IPS-18a (cell line): Measurements from ENCODE around the gene RABGGTB.
A peak's percentile ranks its signal among the peaks of the same experiment; 100 is the strongest.
"Not testable (repeated sequence)": the region's sequence is repeated elsewhere in the genome, so short reads cannot be mapped to it uniquely, and the experiment has no call there.

Experiments used
- H3K27ac ChIP-seq: one replicate; pipeline ENCODE4 v1.5.1; 2013; ENCODE audit warnings: low read length
- H3K27me3 ChIP-seq: one replicate; pipeline ENCODE4 v1.6.1; 2013; ENCODE audit warnings: mild to moderate bottlenecking, low read length; ENCODE audit not compliant: control insufficient read depth, insufficient read depth
- H3K36me3 ChIP-seq: one replicate; pipeline ENCODE4 v1.6.1; 2013; ENCODE audit warnings: low read depth, low read length; ENCODE audit not compliant: control insufficient read depth
- H3K4me1 ChIP-seq: one replicate; pipeline ENCODE4 v1.6.1; 2013; ENCODE audit warnings: low read depth, low read length; ENCODE audit not compliant: control insufficient read depth
- H3K4me3 ChIP-seq: one replicate; pipeline ENCODE4 v1.5.1; 2013; ENCODE audit warnings: low read length
- H3K9ac ChIP-seq: one replicate; pipeline ENCODE4 v1.6.1; 2013; ENCODE audit warnings: mild to moderate bottlenecking, low read length, moderate library complexity
- H3K9me3 ChIP-seq: one replicate; pipeline ENCODE4 v1.6.1; 2013; ENCODE audit warnings: low read depth, low read length; ENCODE audit not compliant: control insufficient read depth

RABGGTB gene

DNA sequence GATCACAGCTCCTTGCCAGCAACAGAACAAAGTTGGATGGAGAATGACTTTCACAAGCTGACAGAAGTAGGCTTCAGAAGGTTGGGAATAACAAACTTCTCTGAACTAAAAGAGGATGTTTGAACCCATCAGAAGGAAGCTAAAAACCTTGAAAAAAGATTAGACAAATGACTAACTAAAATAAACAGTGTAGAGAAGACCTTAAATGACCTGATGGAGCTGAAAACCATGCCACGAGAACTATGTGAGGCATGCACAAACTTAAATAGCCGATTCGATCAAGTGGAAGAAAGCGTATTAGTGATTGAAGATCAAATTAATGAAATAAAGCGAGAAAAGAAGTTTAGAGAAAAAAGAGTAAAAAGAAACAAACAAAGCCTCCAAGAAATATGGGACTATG is 7.4 kb upstream of the RABGGTB start:
- H3K27ac ChIP-seq: not testable (repeated sequence)

GRCh38 chr1:75780183-75780582 is 5.9 kb upstream of the RABGGTB start:
- not testable (repeated sequence) for H3K27me3 ChIP-seq, H3K4me3 ChIP-seq, H3K4me1 ChIP-seq, H3K36me3 ChIP-seq, H3K9ac ChIP-seq, H3K27ac ChIP-seq, H3K9me3 ChIP-seq

More for the DNA sequence above, 7.4 kb upstream of the RABGGTB start:
- not testable (repeated sequence) for H3K36me3 ChIP-seq, H3K9me3 ChIP-seq, H3K4me1 ChIP-seq, H3K9ac ChIP-seq, H3K4me3 ChIP-seq, H3K27me3 ChIP-seq

GRCh38 chr1:75783920-75784319 is 2.1 kb upstream of the RABGGTB start:
- H3K36me3 ChIP-seq: peaks cover 18% of the 10 kb centered on the region
- not testable (repeated sequence) for H3K4me1 ChIP-seq, H3K4me3 ChIP-seq, H3K9ac ChIP-seq, H3K9me3 ChIP-seq, H3K27me3 ChIP-seq, H3K27ac ChIP-seq

GRCh38 chr1:75785320-75785982 is 605 bp upstream of the RABGGTB start:
- Histone ChIP-seq H3K4me3 (peak overlapping the region; percentile 98), H3K9me3 (no peaks in the 10 kb centered on the region), H3K9ac (peak overlapping the region; percentile 92), H3K36me3 (peaks cover 34% of the 10 kb centered on the region), H3K4me1 (peaks cover 5% of the 10 kb centered on the region), H3K27me3 (no peaks in the 10 kb centered on the region), H3K27ac (peak overlapping the region; percentile 84)

- Histone ChIP-seq H3K9ac (peak overlapping the region; percentile 92), H3K36me3 (peaks cover 49% of the 10 kb centered on the region), H3K27ac (peak overlapping the region; percentile 15), H3K4me3 (peak overlapping the region; percentile 98), H3K9me3 (no peaks in the 10 kb centered on the region), H3K4me1 (peaks cover 5% of the 10 kb centered on the region), H3K27me3 (no peaks in the 10 kb centered on the region)
Observed at GRCh38 chr1:75786901-75787493, 941 bp downstream of the RABGGTB start.

DNA sequence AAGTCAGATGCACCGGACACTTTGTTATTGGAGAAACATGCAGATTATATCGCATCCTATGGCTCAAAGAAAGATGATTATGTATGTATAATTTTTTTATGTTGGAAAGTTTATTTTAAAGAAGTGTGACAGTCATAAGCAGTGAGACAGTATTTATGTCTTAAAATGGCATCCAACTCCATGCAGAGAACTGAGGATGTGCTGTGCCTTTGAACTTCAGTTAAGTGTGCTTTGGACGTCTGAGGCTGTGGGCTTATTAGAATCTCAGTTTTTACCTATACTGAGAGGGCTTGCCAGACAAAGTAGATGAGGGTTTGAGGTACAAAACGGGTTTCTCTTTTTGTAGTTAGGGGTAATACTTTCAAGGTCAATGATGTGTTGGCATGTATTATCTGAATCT is 1.5 kb downstream of the RABGGTB start:
- peak overlapping the region; percentile 15 for H3K27ac ChIP-seq
- H3K4me1 ChIP-seq: peaks cover 5% of the 10 kb centered on the region
- peak overlapping the region; percentile 98 for H3K4me3 ChIP-seq

GRCh38 chr1:75789988-75790387 is 3.9 kb downstream of the RABGGTB start:
- Histone ChIP-seq H3K4me1 (peaks cover 5% of the 10 kb centered on the region), H3K27ac (peak overlapping the region; percentile 19), H3K27me3 (no peaks in the 10 kb centered on the region), H3K9me3 (no peaks in the 10 kb centered on the region), H3K4me3 (peak overlapping the region; percentile 98), H3K36me3 (peaks cover 79% of the 10 kb centered on the region), H3K9ac (peak overlapping the region; percentile 92)

More for the DNA sequence above, 1.5 kb downstream of the RABGGTB start:
- Histone ChIP-seq H3K36me3 (peaks cover 54% of the 10 kb centered on the region), H3K9ac (peak overlapping the region; percentile 92), H3K9me3 (no peaks in the 10 kb centered on the region), H3K27me3 (no peaks in the 10 kb centered on the region)

- H3K36me3 ChIP-seq: peaks cover 89% of the 10 kb centered on the region
- H3K4me1 ChIP-seq: peaks cover 5% of the 10 kb centered on the region
- H3K9me3 ChIP-seq: no peaks in the 10 kb centered on the region
- peak overlapping the region; percentile 98 for H3K4me3 ChIP-seq
- no peaks in the 10 kb centered on the region for H3K27me3 ChIP-seq
- no peak overlapping the region for H3K9ac ChIP-seq
- no peak overlapping the region for H3K27ac ChIP-seq
Observed at GRCh38 chr1:75791022-75791421, 5.0 kb downstream of the RABGGTB start.

DNA sequence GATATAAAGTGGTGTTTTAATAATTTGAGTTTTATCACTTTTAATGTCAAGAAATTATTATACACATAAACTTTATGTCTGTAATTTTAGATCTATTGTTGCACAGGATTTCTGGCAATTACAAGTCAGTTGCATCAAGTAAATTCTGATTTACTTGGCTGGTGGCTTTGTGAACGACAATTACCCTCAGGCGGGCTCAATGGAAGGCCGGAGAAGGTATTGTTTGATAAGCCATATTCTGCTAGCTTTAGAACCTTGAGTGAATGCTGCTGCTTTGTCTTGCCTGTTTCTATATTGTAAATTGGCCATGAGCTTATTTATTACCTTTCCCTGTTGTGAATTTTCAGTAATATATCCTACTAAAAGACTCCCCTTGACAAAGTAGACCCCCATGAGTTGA is 6.0 kb downstream of the RABGGTB start:
- Histone ChIP-seq H3K4me3 (no peak overlapping the region), H3K36me3 (peaks cover 94% of the 10 kb centered on the region), H3K9ac (no peak overlapping the region), H3K27me3 (no peaks in the 10 kb centered on the region), H3K4me1 (peaks cover 5% of the 10 kb centered on the region), H3K9me3 (no peaks in the 10 kb centered on the region), H3K27ac (no peak overlapping the region)

- Histone ChIP-seq H3K36me3 (peaks cover 71% of the 10 kb centered on the region), H3K9me3 (no peaks in the 10 kb centered on the region), H3K27ac (no peak overlapping the region), H3K4me3 (no peak overlapping the region), H3K27me3 (no peaks in the 10 kb centered on the region), H3K9ac (no peak overlapping the region), H3K4me1 (peaks cover 5% of the 10 kb centered on the region)
Observed at GRCh38 chr1:75794382-75794781, 8.3 kb downstream of the RABGGTB start.

- no peaks in the 10 kb centered on the region for H3K9me3 ChIP-seq
- H3K36me3 ChIP-seq: peaks cover 58% of the 10 kb centered on the region
- no peaks in the 10 kb centered on the region for H3K27me3 ChIP-seq
- H3K9ac ChIP-seq: no peak overlapping the region
- H3K4me1 ChIP-seq: no peaks in the 10 kb centered on the region
- H3K27ac ChIP-seq: no peak overlapping the region
- no peak overlapping the region for H3K4me3 ChIP-seq
Observed at GRCh38 chr1:75795703-75796193, 9.7 kb downstream of the RABGGTB start.
